HG03558 (cell line): ENCODE measurements around the gene JAKMIP2.

ENCODE experiments used
- ATAC-seq: cut with Tn5 transposase; IDR thresholded peaks from one replicate; pipeline ENCODE4 v1.9.1; 2021; ENCODE audit warnings: moderate number of reproducible peaks; ENCODE audit not compliant: unreplicated experiment; ENCODE audit errors: extremely low read depth

The JAKMIP2 gene

GRCh38 chr5:147711019-147711418 is 71.5 kb downstream of the JAKMIP2 start:
- ATAC-seq = no peak

- ATAC-seq = no peak
These were observed 73.8 kb downstream of the JAKMIP2 start for GRCh38 chr5:147708708-147709107.

- no peak for ATAC-seq
These were observed 78.0 kb downstream of the JAKMIP2 start for GRCh38 chr5:147704544-147704943.

- no peak for ATAC-seq
These were observed 81.1 kb downstream of the JAKMIP2 start for GRCh38 chr5:147701468-147701867.

GRCh38 chr5:147699496-147700088 is 82.9 kb downstream of the JAKMIP2 start:
- ATAC-seq = no peak

GRCh38 chr5:147697380-147697779 is 85.1 kb downstream of the JAKMIP2 start:
- no peak for ATAC-seq

GRCh38 chr5:147694772-147695171 is 87.8 kb downstream of the JAKMIP2 start:
- ATAC-seq = no peak

- ATAC-seq = no peak
These were observed 89.3 kb downstream of the JAKMIP2 start for GRCh38 chr5:147693233-147693632.

GRCh38 chr5:147691130-147691529 is 91.4 kb downstream of the JAKMIP2 start:
- ATAC-seq = no peak

- no peak for ATAC-seq
These were observed 91.9 kb downstream of the JAKMIP2 start for GRCh38 chr5:147690595-147690994.

GRCh38 chr5:147689426-147689825 is 93.1 kb downstream of the JAKMIP2 start:
- no peak for ATAC-seq

- no peak for ATAC-seq
These were observed 93.7 kb downstream of the JAKMIP2 start for GRCh38 chr5:147688656-147689356.

- no peak for ATAC-seq
These were observed 95.4 kb downstream of the JAKMIP2 start for GRCh38 chr5:147687118-147687517.

GRCh38 chr5:147686421-147686820 is 96.1 kb downstream of the JAKMIP2 start:
- no peak for ATAC-seq

- no peak for ATAC-seq
These were observed 96.5 kb downstream of the JAKMIP2 start for GRCh38 chr5:147685993-147686392.

- ATAC-seq = no peak
These were observed 107.4 kb downstream of the JAKMIP2 start for GRCh38 chr5:147675168-147675567.

GRCh38 chr5:147674411-147674810 is 108.1 kb downstream of the JAKMIP2 start:
- ATAC-seq = no peak

- no peak for ATAC-seq
These were observed 108.7 kb downstream of the JAKMIP2 start for GRCh38 chr5:147673791-147674190.

- ATAC-seq = no peak
These were observed 109.3 kb downstream of the JAKMIP2 start for GRCh38 chr5:147673266-147673665.

- ATAC-seq = no peak
These were observed 111.2 kb downstream of the JAKMIP2 start for GRCh38 chr5:147671365-147671764.

GRCh38 chr5:147670815-147671214 is 111.7 kb downstream of the JAKMIP2 start:
- no peak for ATAC-seq
